H1 (cell line): ENCODE results near the gene CPM. TPM values are rescaled to one million over a fixed set of nuclear protein-coding genes. Genes with fewer than 3 reads are reported as not detected.

Source experiments
- CHD7 ChIP-seq: fragments of 300-600 bp; sonication (generic); IDR thresholded peaks from 2 replicates; pipeline ENCODE4 v1.7.1; 2012; ENCODE audit warnings: low read length, moderate library complexity, mild to moderate bottlenecking, inconsistent platforms; ENCODE audit not compliant: insufficient replicate concordance
- POLR2AphosphoS5 ChIP-seq: IDR thresholded peaks from 2 replicates; pipeline ENCODE4 v1.6.1; 2011; ENCODE audit warnings: low read depth, low read length
- polyA plus RNA-seq, 7 experiments: library from polyadenylated mRNA; depleted of rRNA in 3 of 7; stranded (reverse) in 5 of 7; unstranded in 2 of 7; fragments of >200 nt in 5 of 7; fragments of 200-250 nt in 2 of 7; gene quantifications; 1 replicate in 5 of 7; 2 replicates in 1 of 7; 4 replicates in 1 of 7; pipeline versions ENCODE4 v1.2.1 to v1.2.3, GENCODE V29; 2011 to 2013; ENCODE audit warnings: missing spikeins in 2 of 7, mixed read lengths in 2 of 7
- total RNA-seq: library from RNA; stranded (reverse); fragmentation: NEBNext Ultra II Directional; extraction: Animal tissue kit (Norgen Biotek cat#: 25700); gene quantifications from 2 replicates; pipeline ENCODE4 v1.2.1, GENCODE V29; 2021

Gene CPM
- total and polyA plus RNA-seq, 2 of the 8 experiments (the other 6 are each of a cell fraction or from before 2014, with no cell fraction given), result 0.33 to 3.1 TPM

DNA sequence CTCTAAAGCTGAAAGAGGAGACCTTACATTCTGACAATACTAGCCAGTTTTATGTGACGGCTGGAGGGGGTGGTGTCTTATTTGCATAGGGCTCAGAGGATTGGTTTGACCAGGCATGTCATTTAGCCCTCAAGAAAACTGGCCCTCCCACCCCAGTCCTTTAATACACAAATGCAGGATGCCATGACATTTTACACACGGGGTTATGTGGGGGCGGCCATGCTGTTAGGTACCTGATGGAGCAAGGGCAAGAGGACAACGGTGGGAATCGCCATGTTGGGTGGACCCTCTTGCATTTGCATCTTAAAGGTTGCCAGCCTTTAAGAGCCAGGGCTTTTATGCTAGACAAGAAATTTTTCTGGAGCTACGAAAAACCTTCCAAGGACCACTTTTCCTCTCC, 101.7 kb downstream of the CPM start (continued):
- TF ChIP-seq CHD7, result no peak
- TF ChIP-seq POLR2AphosphoS5, result peak; percentile 21; the same call in 1 of the 2 replicates
